Stimulated activated CD4-positive, alpha-beta T cell treated with anti-CD3 and anti-CD28 coated beads, Interleukin-15, amount 100 ng/mL, for 48 hours (primary cell): ENCODE measurements around the gene CSF1R.

Experiments
- DNase-seq, 2 donors: peaks; one replicate each; pipeline ENCODE4 v3.0.0-alpha.2; 2020; ENCODE audit warnings: low read depth in 2 of 2

The CSF1R gene

GRCh38 chr5:150023136-150023535 is 63.2 kb downstream of the CSF1R start:
- DNase-seq: no peak

- no peak for DNase-seq
These were observed 63.7 kb downstream of the CSF1R start for GRCh38 chr5:150022681-150023080.

- no peak for DNase-seq
These were observed 64.2 kb downstream of the CSF1R start for GRCh38 chr5:150022158-150022531.

GRCh38 chr5:150021491-150022157 is 64.7 kb downstream of the CSF1R start:
- DNase-seq: no peak

- no peak for DNase-seq
These were observed 66.1 kb downstream of the CSF1R start for GRCh38 chr5:150020249-150020648.

- DNase-seq: no peak
These were observed 68.9 kb downstream of the CSF1R start for GRCh38 chr5:150017226-150018005.

- no peak for DNase-seq
These were observed 69.8 kb downstream of the CSF1R start for GRCh38 chr5:150016537-150016936.

- no peak for DNase-seq
These were observed 70.9 kb downstream of the CSF1R start for GRCh38 chr5:150015415-150015814.

- DNase-seq: no peak
These were observed 71.9 kb downstream of the CSF1R start for GRCh38 chr5:150014456-150014855.

- no peak for DNase-seq
These were observed 72.4 kb downstream of the CSF1R start for GRCh38 chr5:150013931-150014330.

GRCh38 chr5:150009671-150010387 is 76.5 kb downstream of the CSF1R start:
- no peak for DNase-seq

GRCh38 chr5:150007050-150007449 is 79.3 kb downstream of the CSF1R start:
- no peak for DNase-seq

- DNase-seq: no peak
These were observed 80.0 kb downstream of the CSF1R start for GRCh38 chr5:150006318-150006717.
